ENCODE data around the gene WNT7A.

DNA sequence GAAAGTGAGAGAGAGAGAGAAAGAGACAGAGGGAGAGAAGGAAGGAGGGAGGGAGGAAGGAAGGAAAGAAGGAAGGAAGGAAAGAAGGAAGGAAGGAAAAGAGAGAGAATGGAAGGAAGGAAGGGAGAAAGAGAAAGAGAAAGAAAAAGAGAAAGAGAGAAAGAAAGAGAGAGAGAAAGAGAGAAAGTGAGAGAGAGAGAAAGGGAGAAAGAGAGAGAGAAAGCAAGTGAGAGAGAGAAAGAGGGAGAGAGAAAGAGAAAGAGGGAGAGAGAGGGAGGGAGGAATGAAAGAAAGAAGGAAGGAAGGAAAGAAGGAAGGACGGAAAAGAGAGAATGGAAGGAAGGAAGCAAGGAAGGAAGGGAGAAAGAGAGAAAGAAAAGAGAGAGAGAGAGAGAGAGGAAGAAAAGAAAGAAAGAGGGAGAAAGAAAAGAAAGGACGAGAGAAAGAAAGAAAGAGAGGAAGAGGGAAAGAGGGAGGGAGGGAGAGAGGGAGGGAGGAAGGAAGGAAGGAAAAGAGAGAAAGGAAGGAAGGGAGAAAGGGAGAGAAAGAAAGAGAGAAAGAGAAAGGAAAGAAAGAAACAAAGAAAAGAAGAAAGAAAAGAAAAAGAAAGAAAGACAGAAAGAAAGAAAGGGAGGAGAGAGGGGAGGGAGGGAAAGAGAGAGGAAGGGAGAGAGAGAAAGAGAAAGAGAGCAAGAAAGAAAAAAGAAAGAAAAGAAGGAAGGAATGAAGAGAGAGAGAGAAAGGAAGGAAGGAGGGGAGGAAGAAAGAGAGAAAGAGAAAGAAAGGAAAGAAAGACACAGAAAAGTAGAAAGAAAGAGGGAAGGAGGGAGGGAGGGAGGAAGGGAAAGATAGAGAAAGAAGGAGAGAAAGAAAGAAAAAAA, 10.8 kb downstream of the WNT7A start:
- TF ChIP-seq FOS (IDR thresholded peaks at IDR 0.05; ENCODE audit: borderline replicate concordance, insufficient read depth, low read length) (no peak), POLR2AphosphoS5 (IDR thresholded peaks at IDR 0.05; ENCODE audit: insufficient read depth, low read depth, low read length) (no peak), EZH2 (IDR thresholded peaks at IDR 0.05; ENCODE audit: borderline replicate concordance, low read depth, low read length, severe bottlenecking) (no peak), POLR2A (IDR thresholded peaks at IDR 0.05; ENCODE audit: low read depth, low read length) (no peak), MYC (IDR thresholded peaks at IDR 0.05; ENCODE audit: low read depth, low read length) (no peak), JUN (IDR thresholded peaks at IDR 0.05; ENCODE audit: borderline replicate concordance, insufficient read depth, insufficient read length, low read depth) (no peak)
- TF ChIP-seq, protein P1, sequence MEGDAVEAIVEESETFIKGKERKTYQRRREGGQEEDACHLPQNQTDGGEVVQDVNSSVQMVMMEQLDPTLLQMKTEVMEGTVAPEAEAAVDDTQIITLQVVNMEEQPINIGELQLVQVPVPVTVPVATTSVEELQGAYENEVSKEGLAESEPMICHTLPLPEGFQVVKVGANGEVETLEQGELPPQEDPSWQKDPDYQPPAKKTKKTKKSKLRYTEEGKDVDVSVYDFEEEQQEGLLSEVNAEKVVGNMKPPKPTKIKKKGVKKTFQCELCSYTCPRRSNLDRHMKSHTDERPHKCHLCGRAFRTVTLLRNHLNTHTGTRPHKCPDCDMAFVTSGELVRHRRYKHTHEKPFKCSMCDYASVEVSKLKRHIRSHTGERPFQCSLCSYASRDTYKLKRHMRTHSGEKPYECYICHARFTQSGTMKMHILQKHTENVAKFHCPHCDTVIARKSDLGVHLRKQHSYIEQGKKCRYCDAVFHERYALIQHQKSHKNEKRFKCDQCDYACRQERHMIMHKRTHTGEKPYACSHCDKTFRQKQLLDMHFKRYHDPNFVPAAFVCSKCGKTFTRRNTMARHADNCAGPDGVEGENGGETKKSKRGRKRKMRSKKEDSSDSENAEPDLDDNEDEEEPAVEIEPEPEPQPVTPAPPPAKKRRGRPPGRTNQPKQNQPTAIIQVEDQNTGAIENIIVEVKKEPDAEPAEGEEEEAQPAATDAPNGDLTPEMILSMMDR (IDR thresholded peaks at IDR 0.05; ENCODE audit: extremely low read depth in 1 of 2, insufficient read depth in 1 of 2, low read depth in 1 of 2, low read length in 2 of 2) = no peak
- TF ChIP-seq, protein P2, sequence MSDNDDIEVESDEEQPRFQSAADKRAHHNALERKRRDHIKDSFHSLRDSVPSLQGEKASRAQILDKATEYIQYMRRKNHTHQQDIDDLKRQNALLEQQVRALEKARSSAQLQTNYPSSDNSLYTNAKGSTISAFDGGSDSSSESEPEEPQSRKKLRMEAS (IDR thresholded peaks at IDR 0.05; ENCODE audit: insufficient read depth, insufficient read length) = no peak
